Measurements from ENCODE around the gene GIT2. TPM values are rescaled to one million over a fixed set of nuclear protein-coding genes. Genes with fewer than 3 reads are reported as not detected.

The GIT2 gene
- total and polyA plus RNA-seq, 2 of the 8 experiments (the other 6 are each of a cell fraction or from before 2014, with no cell fraction given): 9.6 to 20.7 TPM

- WGBS, 2 experiments (ENCODE audit: extremely low coverage in 1 of 2, insufficient coverage in 1 of 2, insufficient read length in 1 of 2, insufficient replicate concordance in 2 of 2, low coverage in 1 of 2, low lambda C conversion rate in 2 of 2, missing lambda C conversion rate in 1 of 2): 82% methylated on average over 5 of the region's 5 CpGs; no CpG with 5 or more reads in 1 of the 2 experiments
- no peak overlapping the region for H2BK120ac ChIP-seq (replicated peaks; ENCODE audit: low read depth, low read length)
These were observed 27.2 kb upstream of the GIT2 start for GRCh38 chr12:110023059-110023980.

More at GRCh38 chr12:110023059-110023980, 27.2 kb upstream of the GIT2 start:
- no peaks in the 10 kb centered on the region for H4K20me1 ChIP-seq (replicated peaks in 1 of 2; ENCODE audit: control insufficient read depth in 1 of 2, insufficient read depth in 2 of 2, low read length in 2 of 2)
- peak; percentile 87 for TF ChIP-seq BACH1 (IDR thresholded peaks at IDR 0.05; ENCODE audit: low read length)
- peak; percentile 56; the same call in 1 of the 2 replicates for TF ChIP-seq MAFK (IDR thresholded peaks at IDR 0.05; ENCODE audit: low read depth, low read length)
- no peak for TF ChIP-seq CHD2 (IDR thresholded peaks at IDR 0.05; ENCODE audit: low read length)
- POLR2A ChIA-PET (ENCODE audit: partially characterized antibody): interaction anchor here (0.6 to 1.2 kb wide), 3 partner anchors 10 to 185 kb away, joined by 4 to 5 read pairs (median 4); no protein-coding TSS in a partner anchor
- H3K4me2 ChIP-seq (ENCODE audit: insufficient read depth in 1 of 2, low read depth in 2 of 2, low read length in 2 of 2): no peak overlapping the region
- H3K9me3 ChIP-seq (ENCODE audit: insufficient read depth in 2 of 2, low read depth in 1 of 2, low read length in 1 of 2): no peaks in the 10 kb centered on the region
- H2BK5ac ChIP-seq (ENCODE audit: low read depth, low read length): 0 out of 2 replicates have a peak overlapping the region, but pooled peaks have one; percentile 49
- DNase-seq (ENCODE audit: low read depth in 1 of 2, low spot score in 2 of 2) (no peak), FAIRE-seq (no peak)
- peaks cover 0 to 7% (median 5%) of the 10 kb centered on the region in 4 experiments; a peak in 3 of 7 replicates for H3K4me1 ChIP-seq (replicated peaks in 1 of 4; ENCODE audit: control insufficient read depth in 3 of 4, insufficient read depth in 4 of 4, low read length in 3 of 4)
- H3K4me3 ChIP-seq (ENCODE audit: extremely low read depth in 1 of 4, insufficient read depth in 2 of 4, low read depth in 3 of 4, low read length in 4 of 4): no peak overlapping the region
- no peak overlapping the region for H2BK12ac ChIP-seq (ENCODE audit: low read depth, low read length)
- H3K18ac ChIP-seq (ENCODE audit: extremely low read depth, low read length): no peak overlapping the region; the same call in 1 of the 2 replicates
- H3K23me2 ChIP-seq (ENCODE audit: low read depth, low read length): no peaks in the 10 kb centered on the region
- no peaks in the 10 kb centered on the region for H3K27me3 ChIP-seq (replicated peaks in 1 of 4; ENCODE audit: control insufficient read depth in 3 of 4, extremely low read depth in 1 of 4, insufficient read depth in 3 of 4, low read length in 3 of 4)
- H2BK15ac ChIP-seq (ENCODE audit: low read length): no peak overlapping the region
- H3K36me3 ChIP-seq (ENCODE audit: control insufficient read depth in 2 of 4, insufficient read depth in 4 of 4, low read length in 3 of 4): no peaks in the 10 kb centered on the region; a peak in 1 of 8 replicates
- H3K14ac ChIP-seq (ENCODE audit: insufficient read length): no peak overlapping the region
- H4K91ac ChIP-seq (replicated peaks; ENCODE audit: insufficient read length, low read length): no peak overlapping the region
- no peaks in the 10 kb centered on the region for H3K79me1 ChIP-seq (ENCODE audit: low read depth, low read length)
- no peaks in the 10 kb centered on the region for H3K79me2 ChIP-seq (ENCODE audit: control insufficient read depth in 1 of 2, insufficient read depth in 2 of 2, low read length in 2 of 2)
- no peak overlapping the region for H3K56ac ChIP-seq (replicated peaks; ENCODE audit: insufficient read length, low read depth, low read length)
- H2BK20ac ChIP-seq (ENCODE audit: low read length): no peak overlapping the region
- H3K27ac ChIP-seq (ENCODE audit: low read depth, low read length): no peak overlapping the region
- CTCF ChIA-PET (ENCODE audit: partially characterized antibody): interaction anchor here (0.6 to 1.7 kb wide), 8 partner anchors 10 to 178 kb away, joined by 3 to 5 read pairs (median 4); no protein-coding TSS in a partner anchor
- H4K5ac ChIP-seq (ENCODE audit: insufficient read length, low read depth, low read length): no peak overlapping the region
- no peak overlapping the region for H2AK5ac ChIP-seq (ENCODE audit: low read depth, low read length)
- H3K9ac ChIP-seq (replicated peaks in 1 of 4; ENCODE audit: extremely low read depth in 1 of 4, low read depth in 3 of 4, low read length in 3 of 4): no peak overlapping the region
- no peak overlapping the region for H3K23ac ChIP-seq (ENCODE audit: insufficient read length)
- H3K4ac ChIP-seq (replicated peaks; ENCODE audit: insufficient read length, low read depth, low read length): no peak overlapping the region
- no peak overlapping the region for H2AFZ ChIP-seq (ENCODE audit: low read length)
- H4K8ac ChIP-seq (ENCODE audit: extremely low read depth, insufficient read depth, low read length): peak overlapping the region; percentile 54; the same call in 1 of the 2 replicates
